Stimulated activated memory B cell treated with anti-CD40 and anti-IgM and Interleukin-4, amounts not matched to agents 10 μg/mL and 1 μg/mL and 100 μg/mL, for 72 hours (primary cell): Measurements from ENCODE around the gene NTM.

Experiments used
- ATAC-seq: fragments of 150-1000 bp; cut with Tn5 transposase; 2 replicates; pipeline ENCODE4 v1.10.0; 2021
- H3K27ac Mint-ChIP-seq: one replicate; pipeline ENCODE4 v1.8.0; 2022; ENCODE audit warnings: mild to moderate bottlenecking, mixed read lengths
- H3K27me3 Mint-ChIP-seq: one replicate; pipeline ENCODE4 v1.8.0; 2022; ENCODE audit warnings: mixed read lengths
- H3K36me3 Mint-ChIP-seq: one replicate; pipeline ENCODE4 v1.8.0; 2022; ENCODE audit warnings: mixed read lengths
- H3K4me1 Mint-ChIP-seq: one replicate; pipeline ENCODE4 v1.8.0; 2022; ENCODE audit warnings: mixed read lengths
- H3K4me3 Mint-ChIP-seq: one replicate; pipeline ENCODE4 v1.8.0; 2022; ENCODE audit warnings: mild to moderate bottlenecking, moderate library complexity, mixed read lengths
- H3K9me3 Mint-ChIP-seq: one replicate; pipeline ENCODE4 v1.8.0; 2022; ENCODE audit warnings: mixed read lengths

Gene NTM

DNA sequence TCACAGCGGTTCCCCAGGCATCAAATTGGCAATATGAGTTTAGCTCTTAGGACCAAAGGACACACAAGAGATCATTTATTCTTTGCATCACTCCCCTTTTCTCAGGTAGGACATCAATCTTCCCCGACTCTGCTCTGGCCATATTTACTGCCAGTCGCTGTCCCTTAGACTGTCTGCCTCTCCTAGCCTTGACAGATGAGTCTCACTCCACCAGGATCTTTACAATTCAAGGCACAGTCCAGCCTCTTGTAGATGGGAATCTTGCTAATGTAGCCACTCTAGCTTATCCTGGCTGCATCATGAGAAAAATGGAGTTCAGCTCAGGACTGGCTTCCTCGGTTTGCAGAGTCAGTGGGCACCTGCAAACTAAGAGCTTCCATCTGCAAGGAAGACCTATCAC is 915.2 kb downstream of the NTM start:
- H3K27ac Mint-ChIP-seq, result no peak overlapping the region
- ATAC-seq, result no peak
- no peak overlapping the region for H3K4me3 Mint-ChIP-seq
- H3K36me3 Mint-ChIP-seq, result no peaks in the 10 kb centered on the region
- H3K4me1 Mint-ChIP-seq, result no peaks in the 10 kb centered on the region
- H3K27me3 Mint-ChIP-seq, result no peaks in the 10 kb centered on the region
- H3K9me3 Mint-ChIP-seq, result no peaks in the 10 kb centered on the region

DNA sequence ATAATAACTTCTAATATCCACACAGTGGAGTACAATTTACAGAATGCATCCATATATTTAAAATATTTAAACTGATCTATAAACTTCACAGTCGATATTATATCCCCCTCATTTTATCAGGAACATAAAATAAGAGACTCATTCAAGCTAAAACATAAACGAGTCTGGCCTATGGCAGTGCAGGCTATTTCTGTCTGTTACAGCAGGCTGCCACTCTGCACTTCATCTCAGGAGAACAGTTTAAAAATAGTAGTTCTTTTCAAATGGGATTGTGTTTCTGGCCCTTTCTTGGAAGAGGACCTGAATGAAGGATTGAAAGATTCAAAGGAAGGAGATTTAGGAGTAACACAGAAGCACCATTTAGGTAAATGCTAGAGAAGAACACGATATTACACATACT is 915.7 kb downstream of the NTM start:
- no peak for ATAC-seq
- Mint-ChIP-seq H3K27me3 (no peaks in the 10 kb centered on the region), H3K4me1 (no peaks in the 10 kb centered on the region), H3K9me3 (no peaks in the 10 kb centered on the region), H3K27ac (no peak overlapping the region), H3K4me3 (no peak overlapping the region), H3K36me3 (no peaks in the 10 kb centered on the region)

DNA sequence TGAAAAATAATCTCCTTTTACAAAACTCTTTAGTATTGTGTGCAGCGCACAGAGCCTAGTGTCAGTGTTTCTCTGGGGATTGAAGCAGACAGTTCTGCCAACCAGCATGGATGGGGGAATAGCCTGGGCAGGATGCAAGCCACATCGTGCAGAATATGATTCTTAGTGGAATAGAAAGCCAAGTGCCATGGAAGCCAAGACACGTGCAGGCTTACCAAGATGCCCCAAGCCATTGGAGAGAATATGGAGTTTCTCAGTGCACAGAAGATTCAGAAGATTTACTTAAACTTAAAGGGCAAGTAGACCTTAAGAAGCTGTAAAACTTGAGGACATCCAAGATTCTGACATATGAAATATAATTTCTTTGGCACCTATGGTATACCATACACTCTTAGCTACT is 917.6 kb downstream of the NTM start:
- no peaks in the 10 kb centered on the region for H3K27me3 Mint-ChIP-seq
- no peak overlapping the region for H3K27ac Mint-ChIP-seq
- no peaks in the 10 kb centered on the region for H3K36me3 Mint-ChIP-seq
- peaks cover 4% of the 10 kb centered on the region for H3K9me3 Mint-ChIP-seq
- no peak overlapping the region for H3K4me3 Mint-ChIP-seq
- ATAC-seq, result no peak
- no peaks in the 10 kb centered on the region for H3K4me1 Mint-ChIP-seq

DNA sequence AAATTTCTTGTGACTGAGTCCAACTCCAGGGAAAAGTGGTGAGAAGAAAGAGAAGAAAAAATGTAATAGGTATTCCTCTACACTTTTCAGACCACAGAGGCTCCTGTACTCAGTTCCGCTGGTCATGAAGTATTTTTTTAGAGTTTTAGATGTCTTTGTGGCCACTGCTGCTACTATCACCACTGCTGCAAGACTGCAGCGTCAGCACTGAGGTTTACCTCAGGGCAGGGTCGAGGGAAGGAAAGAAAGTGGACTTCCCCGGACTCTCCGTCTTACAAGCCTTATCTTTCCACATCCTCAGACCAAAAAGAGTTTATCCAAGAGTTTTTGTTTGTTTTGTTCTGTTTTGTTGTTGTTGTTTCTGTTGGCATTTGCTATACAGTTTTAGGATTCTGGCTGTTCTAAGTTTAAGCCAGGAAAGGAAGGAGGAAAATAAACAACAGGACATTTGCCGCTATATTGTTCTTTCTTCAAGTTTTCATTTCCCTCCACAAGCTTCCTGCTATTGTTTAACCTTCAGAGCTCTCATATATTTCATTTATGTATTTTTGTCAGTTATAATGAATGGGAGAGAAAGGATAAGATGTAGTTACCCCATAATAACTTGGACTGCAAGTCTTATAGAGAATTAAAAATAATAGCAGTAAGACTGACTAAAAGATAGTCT is 919.3 kb downstream of the NTM start:
- Mint-ChIP-seq H3K27me3 (no peaks in the 10 kb centered on the region), H3K27ac (no peak overlapping the region), H3K9me3 (peaks cover 4% of the 10 kb centered on the region), H3K4me1 (no peaks in the 10 kb centered on the region), H3K36me3 (no peaks in the 10 kb centered on the region), H3K4me3 (no peak overlapping the region)
- no peak for ATAC-seq

DNA sequence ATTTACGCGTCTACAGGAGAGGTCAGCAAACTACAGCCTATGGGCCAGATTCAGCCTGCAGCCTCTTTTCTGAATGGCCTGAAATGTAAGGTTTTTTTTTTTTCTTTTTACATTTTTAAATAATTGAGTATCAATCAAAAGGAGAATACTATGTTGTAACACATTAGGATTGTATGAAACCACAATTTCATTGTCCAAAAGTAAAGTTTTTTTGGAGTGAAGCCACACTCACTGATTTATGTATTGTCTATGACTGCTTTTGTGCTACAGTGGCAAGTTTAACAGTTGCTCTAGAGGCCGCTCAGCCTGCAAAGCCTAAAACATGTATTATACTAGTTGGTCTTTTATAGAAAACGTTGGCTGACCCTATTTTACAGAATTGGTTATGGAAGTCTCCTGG is 923.2 kb downstream of the NTM start:
- no peak for ATAC-seq
- Mint-ChIP-seq H3K4me3 (no peak overlapping the region), H3K27ac (no peak overlapping the region), H3K9me3 (peaks cover 11% of the 10 kb centered on the region), H3K36me3 (no peaks in the 10 kb centered on the region), H3K27me3 (no peaks in the 10 kb centered on the region), H3K4me1 (no peaks in the 10 kb centered on the region)

DNA sequence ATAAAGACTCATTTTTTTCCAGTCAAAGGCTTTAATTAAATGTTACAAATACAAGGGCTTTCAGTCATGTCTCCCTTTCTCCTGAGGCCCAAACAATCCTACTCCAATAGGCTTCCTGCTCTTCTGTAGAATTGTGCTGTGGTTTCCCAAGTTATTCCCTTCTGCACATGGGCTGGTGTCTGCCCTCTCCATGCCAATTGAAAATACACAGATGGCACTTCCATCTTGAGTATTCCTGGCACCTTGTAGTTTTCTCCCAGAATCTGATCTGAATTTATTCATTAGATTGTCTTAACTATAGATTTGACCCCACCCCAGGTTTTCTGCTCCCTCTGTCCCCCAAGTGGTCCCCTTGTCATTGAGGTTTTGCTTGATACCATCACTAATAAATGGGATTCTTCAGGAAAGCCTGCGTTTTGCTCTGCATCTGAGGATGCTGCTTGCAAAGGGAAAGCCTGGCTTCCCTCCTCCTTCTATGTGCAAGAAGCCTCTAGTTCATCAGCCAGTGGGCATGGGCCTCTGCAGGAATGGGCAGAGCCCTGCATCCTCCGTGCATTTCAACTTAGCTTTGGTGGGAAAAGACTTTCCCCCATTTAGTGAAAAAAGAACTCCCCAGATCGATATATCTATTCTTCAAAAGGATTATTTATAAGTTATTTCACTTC is 926.7 kb downstream of the NTM start:
- Mint-ChIP-seq H3K36me3 (no peaks in the 10 kb centered on the region), H3K9me3 (peaks cover 9% of the 10 kb centered on the region), H3K27ac (no peak overlapping the region), H3K4me3 (no peak overlapping the region), H3K4me1 (no peaks in the 10 kb centered on the region), H3K27me3 (no peaks in the 10 kb centered on the region)
- ATAC-seq, result no peak

DNA sequence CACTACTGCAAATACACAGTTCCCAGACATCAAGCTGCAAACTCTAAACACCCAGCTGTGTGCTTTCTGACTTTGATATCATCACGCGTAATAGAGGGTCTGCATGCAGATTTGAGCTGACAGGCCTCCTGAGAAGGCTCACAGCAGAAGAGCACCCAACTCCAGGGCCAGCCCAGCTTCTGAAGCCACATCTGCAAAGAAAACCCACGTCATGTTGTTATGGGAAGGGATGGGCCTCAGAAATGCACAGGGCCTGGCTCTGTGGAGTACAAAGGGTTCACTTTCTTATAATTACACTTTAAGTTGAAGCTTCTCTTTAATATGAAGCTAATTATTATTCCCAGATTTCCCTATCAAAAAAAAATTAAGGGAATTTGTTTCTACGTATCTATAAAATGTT is 927.9 kb downstream of the NTM start:
- no peaks in the 10 kb centered on the region for H3K4me1 Mint-ChIP-seq
- no peak for ATAC-seq
- peaks cover 9% of the 10 kb centered on the region for H3K9me3 Mint-ChIP-seq
- no peak overlapping the region for H3K27ac Mint-ChIP-seq
- H3K27me3 Mint-ChIP-seq, result no peaks in the 10 kb centered on the region
- H3K36me3 Mint-ChIP-seq, result no peaks in the 10 kb centered on the region
- H3K4me3 Mint-ChIP-seq, result no peak overlapping the region

DNA sequence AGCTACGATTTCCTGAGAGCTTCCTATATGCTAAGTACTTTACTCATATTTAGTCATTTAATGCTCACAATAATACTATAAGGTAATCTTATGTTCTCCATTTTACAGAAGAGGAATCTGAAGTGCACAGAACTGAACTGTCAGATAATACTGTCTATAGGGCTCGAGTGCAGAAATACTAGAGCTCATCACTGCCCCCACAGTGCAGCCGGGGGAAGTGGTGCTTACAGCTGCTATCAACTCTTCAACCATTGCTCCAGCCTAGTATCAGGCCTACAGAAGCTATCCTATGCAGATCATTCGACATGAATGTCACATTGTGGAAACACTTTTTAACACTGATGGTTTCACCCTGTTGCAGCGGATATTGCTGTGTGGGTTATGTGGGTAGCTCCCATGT is 929.9 kb downstream of the NTM start:
- H3K4me1 Mint-ChIP-seq, result no peaks in the 10 kb centered on the region
- no peak overlapping the region for H3K4me3 Mint-ChIP-seq
- no peak for ATAC-seq
- H3K27me3 Mint-ChIP-seq, result no peaks in the 10 kb centered on the region
- H3K36me3 Mint-ChIP-seq, result no peaks in the 10 kb centered on the region
- H3K9me3 Mint-ChIP-seq, result peaks cover 10% of the 10 kb centered on the region
- no peak overlapping the region for H3K27ac Mint-ChIP-seq

DNA sequence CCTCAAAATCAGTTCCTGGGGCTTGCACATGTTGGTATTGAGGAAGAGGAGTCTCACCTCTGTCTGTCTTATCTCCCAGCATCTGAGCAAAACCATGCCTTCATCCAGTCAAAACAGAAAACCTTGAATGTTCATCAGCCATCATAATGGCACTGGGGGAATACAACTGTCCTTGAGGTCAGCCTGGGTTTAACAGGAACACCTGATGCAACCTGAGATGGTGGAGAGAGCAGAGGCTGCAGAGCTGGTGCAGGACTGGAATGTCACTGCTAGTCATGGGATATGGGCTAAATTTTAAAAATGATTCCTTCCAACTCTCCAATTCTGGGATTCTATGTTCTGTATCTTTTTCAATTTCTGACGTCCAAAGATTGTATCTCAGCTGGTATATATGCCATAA is 931.0 kb downstream of the NTM start:
- no peaks in the 10 kb centered on the region for H3K4me1 Mint-ChIP-seq
- no peaks in the 10 kb centered on the region for H3K36me3 Mint-ChIP-seq
- no peak overlapping the region for H3K4me3 Mint-ChIP-seq
- H3K9me3 Mint-ChIP-seq, result peaks cover 6% of the 10 kb centered on the region
- H3K27ac Mint-ChIP-seq, result no peak overlapping the region
- H3K27me3 Mint-ChIP-seq, result no peaks in the 10 kb centered on the region
- ATAC-seq, result no peak

DNA sequence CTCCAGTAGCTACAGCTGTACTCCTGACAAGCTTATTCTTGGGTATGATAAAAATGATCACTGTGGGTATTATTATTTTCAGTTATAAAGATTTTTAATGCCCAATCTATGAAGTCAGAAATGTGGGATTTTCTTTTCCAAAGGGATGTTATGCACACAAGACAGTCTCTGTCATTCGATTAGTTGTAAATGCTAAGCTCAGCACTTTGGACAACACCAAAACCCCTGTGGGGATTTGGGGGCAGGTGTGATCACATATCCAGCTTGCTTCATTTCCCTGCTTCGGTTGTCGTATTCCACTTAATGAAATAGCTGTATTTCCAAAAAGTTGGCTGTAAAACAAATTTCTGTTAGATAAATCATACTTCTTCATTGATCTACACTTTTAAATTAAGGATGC is 931.5 kb downstream of the NTM start:
- Mint-ChIP-seq H3K9me3 (peaks cover 6% of the 10 kb centered on the region), H3K36me3 (no peaks in the 10 kb centered on the region), H3K27ac (no peak overlapping the region), H3K4me3 (no peak overlapping the region), H3K27me3 (no peaks in the 10 kb centered on the region), H3K4me1 (no peaks in the 10 kb centered on the region)
- ATAC-seq, result no peak

DNA sequence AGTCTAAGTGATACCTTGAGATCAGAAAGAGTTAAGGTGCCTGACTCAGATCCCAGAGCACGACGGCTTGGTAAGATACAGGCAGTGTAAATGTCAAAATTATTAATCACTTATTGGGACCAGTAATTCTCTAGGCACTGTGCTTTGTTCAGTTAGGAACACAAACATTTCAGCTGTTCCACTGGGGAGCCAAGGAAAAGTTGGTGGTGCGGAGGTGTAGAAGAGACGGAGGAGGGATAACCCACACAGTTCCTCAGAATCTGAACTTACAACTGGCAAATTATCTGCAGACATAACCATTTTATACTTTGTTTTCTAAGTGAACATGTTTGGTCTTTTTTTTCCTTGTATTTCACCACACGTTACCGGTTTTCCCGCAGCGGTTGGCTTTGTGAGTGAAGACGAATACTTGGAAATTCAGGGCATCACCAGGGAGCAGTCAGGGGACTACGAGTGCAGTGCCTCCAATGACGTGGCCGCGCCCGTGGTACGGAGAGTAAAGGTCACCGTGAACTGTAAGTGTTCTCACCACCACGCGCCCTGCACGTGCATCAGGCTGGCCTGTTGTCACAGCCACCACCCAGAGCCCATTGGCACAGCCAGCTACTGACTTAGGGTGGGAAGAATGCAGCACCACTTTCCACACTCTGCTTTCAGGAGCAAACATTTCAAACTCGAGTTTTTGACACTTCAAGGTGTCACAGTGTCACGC is 937.0 kb downstream of the NTM start:
- Mint-ChIP-seq H3K4me3 (no peak overlapping the region), H3K4me1 (no peaks in the 10 kb centered on the region), H3K36me3 (no peaks in the 10 kb centered on the region), H3K9me3 (peaks cover 6% of the 10 kb centered on the region), H3K27me3 (no peaks in the 10 kb centered on the region), H3K27ac (no peak overlapping the region)
- no peak for ATAC-seq

DNA sequence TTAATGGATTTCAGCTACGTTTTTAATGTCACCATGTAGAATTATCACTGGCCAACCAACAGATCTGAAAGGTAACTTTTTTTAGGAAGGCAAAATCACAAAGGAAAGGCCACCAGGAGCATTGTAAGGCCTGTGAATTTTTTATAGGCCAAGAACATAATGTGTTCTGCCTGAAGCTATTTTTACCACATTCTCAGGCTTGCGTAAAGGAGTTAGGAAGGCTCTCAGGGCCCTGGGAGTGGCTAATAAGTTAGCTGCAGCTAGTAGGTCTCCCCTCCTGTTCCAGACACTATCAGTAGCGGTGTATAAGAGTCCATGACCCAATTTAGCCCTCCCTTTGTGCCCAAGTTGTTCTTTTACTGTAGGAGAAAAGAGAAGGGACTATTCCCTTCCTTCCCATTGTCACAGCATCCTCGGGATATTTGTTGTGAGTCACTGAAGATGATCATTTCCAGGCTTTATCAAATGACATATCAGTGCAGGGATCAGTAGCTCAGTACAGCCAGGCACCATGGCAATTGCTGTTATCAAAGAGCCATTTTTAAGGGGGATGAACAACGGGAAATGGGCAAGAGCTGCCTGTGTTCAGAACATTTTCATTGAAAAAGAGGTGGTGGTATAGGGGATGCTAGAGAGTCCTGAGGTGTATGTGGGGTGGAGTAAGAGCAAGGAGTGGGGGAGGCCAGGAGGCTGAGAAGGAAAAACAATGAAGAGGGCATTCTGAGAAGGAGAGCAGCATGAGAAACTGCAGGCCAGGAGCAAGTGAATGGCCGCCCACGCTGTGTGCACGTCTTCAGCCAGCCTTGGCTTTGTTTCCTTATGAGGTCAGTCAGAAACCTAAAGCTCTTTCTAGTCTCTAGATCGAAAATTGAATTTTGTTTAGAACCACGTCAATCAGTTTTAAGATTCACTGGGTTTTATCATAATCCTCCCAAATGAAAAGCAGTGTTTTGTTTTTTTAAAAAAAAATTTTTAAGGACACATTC is 940.3 kb downstream of the NTM start:
- Mint-ChIP-seq H3K36me3 (no peaks in the 10 kb centered on the region), H3K9me3 (no peaks in the 10 kb centered on the region), H3K4me3 (no peak overlapping the region), H3K27ac (no peak overlapping the region), H3K4me1 (no peaks in the 10 kb centered on the region), H3K27me3 (no peaks in the 10 kb centered on the region)
- ATAC-seq, result no peak

DNA sequence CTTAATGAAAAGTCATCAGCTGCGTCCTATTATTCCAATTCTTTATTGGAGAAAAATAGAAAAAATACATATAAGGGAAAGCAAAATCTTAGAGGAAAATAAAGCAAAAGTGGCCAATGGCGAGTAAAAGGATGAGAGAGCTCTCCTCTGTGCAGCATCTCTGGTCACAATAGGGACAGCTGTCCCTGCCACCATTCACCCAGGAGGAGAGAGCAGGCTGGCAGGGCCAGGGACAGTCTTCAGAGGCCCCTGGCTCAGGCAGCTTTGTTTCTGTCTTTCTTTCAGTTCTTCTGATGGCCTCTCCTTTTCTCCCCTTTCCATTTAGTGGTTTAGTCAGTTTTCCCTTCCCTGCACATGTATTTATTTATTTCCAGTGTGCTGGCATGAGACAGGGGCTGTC is 941.3 kb downstream of the NTM start:
- ATAC-seq, result no peak
- no peaks in the 10 kb centered on the region for H3K27me3 Mint-ChIP-seq
- H3K4me3 Mint-ChIP-seq, result no peak overlapping the region
- no peaks in the 10 kb centered on the region for H3K9me3 Mint-ChIP-seq
- H3K36me3 Mint-ChIP-seq, result no peaks in the 10 kb centered on the region
- no peak overlapping the region for H3K27ac Mint-ChIP-seq
- no peaks in the 10 kb centered on the region for H3K4me1 Mint-ChIP-seq

DNA sequence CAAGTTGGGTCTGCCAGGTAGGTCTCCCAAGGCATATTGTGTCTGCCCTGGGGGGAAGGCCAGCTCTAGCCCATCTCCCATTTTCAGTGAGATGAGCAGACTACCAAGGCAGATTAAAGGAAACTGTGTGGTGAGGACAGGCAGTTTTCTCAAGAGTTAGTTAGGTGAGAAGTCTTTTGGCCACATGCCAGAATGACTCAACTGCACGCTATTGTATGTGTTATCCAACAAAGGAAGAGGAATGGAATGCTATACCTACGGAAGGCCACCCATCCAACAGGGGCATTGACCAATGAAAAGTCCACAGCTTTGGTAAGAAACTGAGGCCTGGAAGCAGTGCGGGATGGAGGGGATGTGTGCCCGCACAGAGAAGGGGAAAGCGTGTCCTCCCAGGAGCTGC is 941.7 kb downstream of the NTM start:
- no peak for ATAC-seq
- no peak overlapping the region for H3K27ac Mint-ChIP-seq
- no peaks in the 10 kb centered on the region for H3K9me3 Mint-ChIP-seq
- H3K4me3 Mint-ChIP-seq, result no peak overlapping the region
- H3K36me3 Mint-ChIP-seq, result no peaks in the 10 kb centered on the region
- H3K4me1 Mint-ChIP-seq, result no peaks in the 10 kb centered on the region
- H3K27me3 Mint-ChIP-seq, result no peaks in the 10 kb centered on the region

DNA sequence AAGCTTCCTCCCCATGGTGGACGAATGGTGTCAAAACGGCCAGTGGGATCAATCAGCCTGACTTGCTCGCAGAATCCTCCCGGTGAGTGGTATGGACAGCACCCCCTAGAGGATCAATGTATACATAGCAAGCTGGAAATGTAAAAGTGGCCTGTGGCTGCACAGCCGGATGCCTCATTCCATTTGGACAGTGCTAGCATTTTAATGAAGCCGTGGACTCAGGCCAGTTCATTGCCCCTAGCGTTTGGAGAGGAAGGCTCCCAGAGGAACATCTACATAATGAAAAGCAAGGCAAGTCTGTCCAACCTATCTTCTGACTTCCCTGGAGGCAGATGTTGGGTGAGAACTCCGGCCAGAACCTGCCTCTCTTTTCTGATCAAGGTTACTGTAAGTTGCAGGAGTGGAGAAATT is 942.3 kb downstream of the NTM start:
- no peaks in the 10 kb centered on the region for H3K36me3 Mint-ChIP-seq
- H3K27ac Mint-ChIP-seq, result no peak overlapping the region
- no peak for ATAC-seq
- H3K9me3 Mint-ChIP-seq, result no peaks in the 10 kb centered on the region
- H3K4me3 Mint-ChIP-seq, result no peak overlapping the region
- H3K27me3 Mint-ChIP-seq, result no peaks in the 10 kb centered on the region
- no peaks in the 10 kb centered on the region for H3K4me1 Mint-ChIP-seq
